Activated CD4-positive, alpha-beta T cell treated with anti-CD3 and anti-CD28 coated beads, Interleukin-2, amount 10 ng/mL, durations not matched to agents 7 days and 5 days (primary cell): ENCODE measurements around the gene R3HDM2. TPM values are rescaled to one million over a fixed set of nuclear protein-coding genes. Genes with fewer than 3 reads are reported as not detected.

Experiments
- CTCF ChIA-PET: fragments of 350-600 bp; sonication (Branson Sonifier 250); formaldehyde crosslinking; loops from one replicate; lab custom pipeline; 2021; ENCODE audit warnings: antibody characterized with exemption; lab: Charles Lee
- POLR2A ChIA-PET: fragments of 350-600 bp; sonication (Branson Sonifier 250); formaldehyde crosslinking; loops from one replicate; lab custom pipeline; 2021; ENCODE audit warnings: antibody characterized with exemption; lab: Charles Lee
- DNase-seq: peaks from one replicate; pipeline ENCODE4 v3.0.0-alpha.2; 2020
- H3K27ac Mint-ChIP-seq: one replicate; pipeline ENCODE4 v1.8.0; 2021; ENCODE audit warnings: mild to moderate bottlenecking, moderate library complexity, mixed read lengths
- H3K27me3 Mint-ChIP-seq: one replicate; pipeline ENCODE4 v1.8.0; 2021; ENCODE audit warnings: mixed read lengths
- H3K36me3 Mint-ChIP-seq: one replicate; pipeline ENCODE4 v1.8.0; 2021; ENCODE audit warnings: low read depth, mixed read lengths
- H3K4me1 Mint-ChIP-seq: one replicate; pipeline ENCODE4 v1.8.0; 2021; ENCODE audit warnings: mixed read lengths
- H3K4me3 Mint-ChIP-seq: one replicate; pipeline ENCODE4 v1.8.0; 2021; ENCODE audit warnings: mild to moderate bottlenecking, moderate library complexity, mixed read lengths
- H3K9me3 Mint-ChIP-seq: one replicate; pipeline ENCODE4 v1.8.0; 2021; ENCODE audit warnings: mixed read lengths
- total RNA-seq, 2 experiments: library from RNA; stranded (reverse); gene quantifications; one replicate each; pipeline ENCODE4 v1.2.3, GENCODE V29; 2021

The R3HDM2 gene
- total RNA-seq, 2 experiments from 2014 or later: 71.6 to 74.5 TPM

- Mint-ChIP-seq H3K27me3 (no peaks in the 10 kb centered on the region), H3K4me3 (no peak overlapping the region), H3K36me3 (peaks cover 15% of the 10 kb centered on the region), H3K27ac (no peak overlapping the region), H3K4me1 (no peaks in the 10 kb centered on the region), H3K9me3 (no peaks in the 10 kb centered on the region)
- ChIA-PET CTCF (no interaction called here), POLR2A (no interaction called here)
- DNase-seq: no peak
These were observed 174.9 kb downstream of the R3HDM2 start for GRCh38 chr12:57255916-57256315.

- no peak overlapping the region for H3K4me3 Mint-ChIP-seq
- no peak for DNase-seq
- H3K9me3 Mint-ChIP-seq: no peaks in the 10 kb centered on the region
- H3K27ac Mint-ChIP-seq: no peak overlapping the region
- ChIA-PET POLR2A (no interaction called here), CTCF (no interaction called here)
- H3K4me1 Mint-ChIP-seq: no peaks in the 10 kb centered on the region
- H3K27me3 Mint-ChIP-seq: no peaks in the 10 kb centered on the region
- H3K36me3 Mint-ChIP-seq: peaks cover 7% of the 10 kb centered on the region
These were observed 176.2 kb downstream of the R3HDM2 start for GRCh38 chr12:57254506-57255280.

GRCh38 chr12:57250956-57251355 lies 179.9 kb downstream of the R3HDM2 start, which contains the start of gene STAC3:
STAC3 (minus strand) TSS chr12:57251187; CDS start chr12:57249636, 1,551 bp downstream.
- POLR2A ChIA-PET: interaction anchor here (0.6 kb wide), 1 partner anchor 212 kb away, joined by 3 read pairs; no protein-coding TSS in a partner anchor
- H3K4me1 Mint-ChIP-seq: peaks cover 8% of the 10 kb centered on the region
- no peak within 1 kb of the TSS for H3K4me3 Mint-ChIP-seq
- no peak within 1 kb of the TSS for H3K27ac Mint-ChIP-seq
- H3K36me3 Mint-ChIP-seq: peaks cover 4% of the 10 kb centered on the region
- CTCF ChIA-PET: interaction anchor here (0.5 to 18.3 kb wide), 8 partner anchors 9 to 593 kb away, joined by 3 to 332 read pairs (median 4); partner anchors contain the start of gene SHMT2
- no peaks in the 10 kb centered on the region for H3K27me3 Mint-ChIP-seq
- no peak for DNase-seq
- H3K9me3 Mint-ChIP-seq: no peaks in the 10 kb centered on the region

- no peak overlapping the region for H3K27ac Mint-ChIP-seq
- ChIA-PET POLR2A (no interaction called here), CTCF (interaction anchor here (0.5 to 18.3 kb wide), 7 partner anchors 8 to 593 kb away, joined by 3 to 332 read pairs (median 4); partner anchors contain the start of gene SHMT2)
These were observed 180.3 kb downstream of the R3HDM2 start for GRCh38 chr12:57250541-57250940.

GRCh38 chr12:57248934-57249742 lies 181.7 kb downstream of the R3HDM2 start:
- Mint-ChIP-seq H3K4me3 (peak overlapping the region; percentile 18), H3K9me3 (no peaks in the 10 kb centered on the region), H3K27ac (peak overlapping the region; percentile 5), H3K36me3 (peaks cover 2% of the 10 kb centered on the region), H3K27me3 (no peaks in the 10 kb centered on the region), H3K4me1 (peaks cover 9% of the 10 kb centered on the region)
- ChIA-PET CTCF (interaction anchor here (0.6 to 18.3 kb wide), 6 partner anchors 10 to 1801 kb away, joined by 3 to 332 read pairs (median 4); partner anchors contain the start of genes GLI1 and SHMT2), POLR2A (no interaction called here)
- no peak for DNase-seq

More at GRCh38 chr12:57250541-57250940, 180.3 kb downstream of the R3HDM2 start:
- DNase-seq: no peak
- peaks cover 4% of the 10 kb centered on the region for H3K36me3 Mint-ChIP-seq
- H3K4me3 Mint-ChIP-seq: no peak overlapping the region
- H3K9me3 Mint-ChIP-seq: no peaks in the 10 kb centered on the region
- no peaks in the 10 kb centered on the region for H3K27me3 Mint-ChIP-seq
- H3K4me1 Mint-ChIP-seq: peaks cover 8% of the 10 kb centered on the region

GRCh38 chr12:57247041-57247440 lies 183.8 kb downstream of the R3HDM2 start:
- Mint-ChIP-seq H3K27me3 (peaks cover 10% of the 10 kb centered on the region), H3K4me1 (peaks cover 24% of the 10 kb centered on the region), H3K27ac (no peak overlapping the region), H3K36me3 (peaks cover 2% of the 10 kb centered on the region), H3K4me3 (no peak overlapping the region), H3K9me3 (no peaks in the 10 kb centered on the region)
- DNase-seq: no peak
- CTCF ChIA-PET: interaction anchor here (0.7 to 18.3 kb wide), 4 partner anchors 8 to 134 kb away, joined by 3 to 332 read pairs (median 6); partner anchors contain the start of gene SHMT2
- POLR2A ChIA-PET: no interaction called here

GRCh38 chr12:57244312-57244696 lies 186.5 kb downstream of the R3HDM2 start:
- Mint-ChIP-seq H3K4me3 (no peak overlapping the region), H3K36me3 (peaks cover 2% of the 10 kb centered on the region), H3K4me1 (peaks cover 48% of the 10 kb centered on the region), H3K9me3 (no peaks in the 10 kb centered on the region), H3K27ac (no peak overlapping the region), H3K27me3 (peaks cover 32% of the 10 kb centered on the region)
- ChIA-PET CTCF (interaction anchor here (1.1 to 18.3 kb wide), 6 partner anchors 15 to 139 kb away, joined by 3 to 332 read pairs (median 24); partner anchors contain the start of genes NXPH4 and SHMT2), POLR2A (interaction anchor here (2.1 kb wide), 1 partner anchor 15 kb away, joined by 9 read pairs; the partner anchor contains the start of gene SHMT2)
- no peak for DNase-seq

GRCh38 chr12:57243521-57244311 lies 187.1 kb downstream of the R3HDM2 start:
- H3K4me1 Mint-ChIP-seq: peaks cover 48% of the 10 kb centered on the region
- peak overlapping the region; percentile 65 for H3K4me3 Mint-ChIP-seq
- H3K9me3 Mint-ChIP-seq: no peaks in the 10 kb centered on the region
- peaks cover 35% of the 10 kb centered on the region for H3K27me3 Mint-ChIP-seq
- POLR2A ChIA-PET: interaction anchor here (0.6 to 2.1 kb wide), 2 partner anchors 14 to 30 kb away, joined by 9 to 14 read pairs; partner anchors contain the start of gene SHMT2
- CTCF ChIA-PET: interaction anchor here (1.0 to 18.3 kb wide), 17 partner anchors 15 to 556 kb away, joined by 3 to 332 read pairs (median 4); partner anchors contain the start of genes GLI1, LRP1, NXPH4 and PTGES3
- peaks cover 5% of the 10 kb centered on the region for H3K36me3 Mint-ChIP-seq
- peak; percentile 87 for DNase-seq
- peak overlapping the region; percentile 60 for H3K27ac Mint-ChIP-seq

GRCh38 chr12:57242691-57243454 lies 188.0 kb downstream of the R3HDM2 start:
- Mint-ChIP-seq H3K4me3 (peak overlapping the region; percentile 65), H3K27me3 (peaks cover 37% of the 10 kb centered on the region)

DNA sequence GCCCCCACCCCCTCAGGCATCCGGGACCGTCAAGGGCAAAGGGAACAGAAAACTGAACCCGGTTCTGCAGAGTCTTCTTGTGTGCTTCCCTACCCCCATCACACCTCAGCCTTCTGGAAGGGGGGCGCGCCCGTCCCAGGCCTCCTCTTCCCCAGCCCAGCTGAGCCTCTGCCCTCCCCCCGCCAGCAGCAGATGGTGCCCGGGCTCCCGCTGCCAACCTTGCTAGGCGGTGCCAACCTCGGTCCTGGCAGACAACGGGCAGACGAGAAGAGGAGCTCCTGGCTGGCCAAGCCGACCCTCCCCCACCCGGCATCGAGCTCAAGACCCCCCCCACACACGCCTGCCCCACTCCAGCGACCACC lies 188.5 kb downstream of the R3HDM2 start:
- DNase-seq: no peak

More at GRCh38 chr12:57242691-57243454, 188.0 kb downstream of the R3HDM2 start:
- peaks cover 51% of the 10 kb centered on the region for H3K4me1 Mint-ChIP-seq
- H3K9me3 Mint-ChIP-seq: no peaks in the 10 kb centered on the region
- peak; percentile 64 for DNase-seq
- CTCF ChIA-PET: interaction anchor here (0.7 to 18.3 kb wide), 25 partner anchors 9 to 555 kb away, joined by 3 to 332 read pairs (median 3); partner anchors contain the start of genes GLI1, INHBC, LRP1 and NXPH4
- POLR2A ChIA-PET: interaction anchor here (0.6 to 2.1 kb wide), 3 partner anchors 12 to 29 kb away, joined by 5 to 14 read pairs (median 9); partner anchors contain the start of gene SHMT2
- peaks cover 5% of the 10 kb centered on the region for H3K36me3 Mint-ChIP-seq
- H3K27ac Mint-ChIP-seq: peak overlapping the region; percentile 79

More for the DNA sequence above, 188.5 kb downstream of the R3HDM2 start:
- ChIA-PET CTCF (interaction anchor here (0.7 to 18.3 kb wide), 23 partner anchors 10 to 555 kb away, joined by 3 to 332 read pairs (median 3); partner anchors contain the start of genes GLI1, INHBC, LRP1 and NXPH4), POLR2A (interaction anchor here (0.6 to 2.1 kb wide), 2 partner anchors 12 to 13 kb away, joined by 5 to 9 read pairs; partner anchors contain the start of gene SHMT2)
- H3K9me3 Mint-ChIP-seq: no peaks in the 10 kb centered on the region
- H3K4me3 Mint-ChIP-seq: no peak overlapping the region
- H3K4me1 Mint-ChIP-seq: peaks cover 57% of the 10 kb centered on the region
- H3K27ac Mint-ChIP-seq: peak overlapping the region; percentile 79
- peaks cover 5% of the 10 kb centered on the region for H3K36me3 Mint-ChIP-seq
- peaks cover 42% of the 10 kb centered on the region for H3K27me3 Mint-ChIP-seq
